ENCODE results near the gene FEN1. TPM values are rescaled to one million over a fixed set of nuclear protein-coding genes. Genes with fewer than 3 reads are reported as not detected.

Gene FEN1
- total RNA-seq, 1 donor from 2014 or later: 51.8 TPM

- peaks cover 16% of the 10 kb centered on the region for H3K4me1 Mint-ChIP-seq
- Histone ChIP-seq H3K36me3 (no peaks in the 10 kb centered on the region), H3K79me2 (ENCODE audit: low read depth) (no peaks in the 10 kb centered on the region), H4K20me1 (ENCODE audit: low read depth) (no peaks in the 10 kb centered on the region), H3K27me3 (no peaks in the 10 kb centered on the region), H3K4me3 (no peak overlapping the region), H3K4me2 (no peak overlapping the region), H3K9ac (no peak overlapping the region), H3K4me1 (peaks cover 29% of the 10 kb centered on the region), H2AFZ (replicated peaks) (no peak overlapping the region), H3F3A (ENCODE audit: low read depth) (no peaks in the 10 kb centered on the region), H3K27ac (no peak overlapping the region), H3K9me3 (ENCODE audit: low read depth) (no peaks in the 10 kb centered on the region)
- peaks cover 5% of the 10 kb centered on the region for H3K27me3 Mint-ChIP-seq (ENCODE audit: insufficient read depth, low read depth)
- DNase-seq (ENCODE audit: low spot score): no peak
- H3K36me3 Mint-ChIP-seq: no peaks in the 10 kb centered on the region
- TF ChIP-seq EZH2 (IDR thresholded peaks at IDR 0.05) (no peak), CTCF (IDR thresholded peaks at IDR 0.05) (no peak), EZH2phosphoT487 (IDR thresholded peaks at IDR 0.05) (no peak)
- no peak overlapping the region for H3K27ac Mint-ChIP-seq
- H3K4me3 Mint-ChIP-seq: no peak overlapping the region
- H3K9me3 Mint-ChIP-seq: no peaks in the 10 kb centered on the region
Observed at GRCh38 chr11:61765550-61766253, 27.0 kb upstream of the FEN1 start.

GRCh38 chr11:61766353-61766841 lies 26.3 kb upstream of the FEN1 start:
- Histone ChIP-seq H3K4me3 (no peak overlapping the region), H3K27ac (no peak overlapping the region), H3K9ac (no peak overlapping the region), H3F3A (ENCODE audit: low read depth) (no peaks in the 10 kb centered on the region), H3K79me2 (ENCODE audit: low read depth) (no peaks in the 10 kb centered on the region), H3K36me3 (no peaks in the 10 kb centered on the region), H3K27me3 (no peaks in the 10 kb centered on the region), H3K4me1 (peaks cover 27% of the 10 kb centered on the region), H2AFZ (replicated peaks) (no peak overlapping the region), H4K20me1 (ENCODE audit: low read depth) (no peaks in the 10 kb centered on the region), H3K9me3 (ENCODE audit: low read depth) (no peaks in the 10 kb centered on the region), H3K4me2 (no peak overlapping the region)
- peaks cover 5% of the 10 kb centered on the region for H3K27me3 Mint-ChIP-seq (ENCODE audit: insufficient read depth, low read depth)
- peak overlapping the region; percentile 79 for H3K27ac Mint-ChIP-seq
- H3K4me3 Mint-ChIP-seq: no peak overlapping the region
- no peak for TF ChIP-seq CTCF (IDR thresholded peaks at IDR 0.05)
- no peak for TF ChIP-seq EZH2 (IDR thresholded peaks at IDR 0.05)
- no peak for TF ChIP-seq EZH2phosphoT487 (IDR thresholded peaks at IDR 0.05)
- no peaks in the 10 kb centered on the region for H3K36me3 Mint-ChIP-seq
- peaks cover 20% of the 10 kb centered on the region for H3K4me1 Mint-ChIP-seq
- no peak for DNase-seq (ENCODE audit: low spot score)
- no peaks in the 10 kb centered on the region for H3K9me3 Mint-ChIP-seq

- Histone ChIP-seq H3K36me3 (no peaks in the 10 kb centered on the region), H3K27ac (no peak overlapping the region), H2AFZ (replicated peaks) (no peak overlapping the region), H3K27me3 (no peaks in the 10 kb centered on the region), H3K9me3 (ENCODE audit: low read depth) (no peaks in the 10 kb centered on the region), H3K4me1 (peaks cover 14% of the 10 kb centered on the region), H3K9ac (no peak overlapping the region), H3K4me2 (no peak overlapping the region), H3K79me2 (ENCODE audit: low read depth) (no peaks in the 10 kb centered on the region), H3K4me3 (no peak overlapping the region), H3F3A (ENCODE audit: low read depth) (no peaks in the 10 kb centered on the region), H4K20me1 (ENCODE audit: low read depth) (no peaks in the 10 kb centered on the region)
- no peak for DNase-seq (ENCODE audit: low spot score)
- Mint-ChIP-seq H3K4me1 (peaks cover 18% of the 10 kb centered on the region), H3K27me3 (ENCODE audit: insufficient read depth, low read depth) (peaks cover 5% of the 10 kb centered on the region), H3K4me3 (no peak overlapping the region), H3K9me3 (no peaks in the 10 kb centered on the region), H3K36me3 (no peaks in the 10 kb centered on the region), H3K27ac (peak overlapping the region; percentile 93)
- TF ChIP-seq CTCF (IDR thresholded peaks at IDR 0.05): no peak
- TF ChIP-seq EZH2phosphoT487 (IDR thresholded peaks at IDR 0.05): no peak
- no peak for TF ChIP-seq EZH2 (IDR thresholded peaks at IDR 0.05)
Observed at GRCh38 chr11:61768376-61769076, 24.2 kb upstream of the FEN1 start.

Measured in neural progenitor cell (in vitro differentiated cells).